Measurements from ENCODE around the gene PRDM10.
"Not testable (repeated sequence)": the region's sequence is repeated elsewhere in the genome, so short reads cannot be mapped to it uniquely, and the experiment has no call there.

PRDM10 gene

GRCh38 chr11:130031945-130032344, 29.3 kb upstream of the PRDM10 start:
- H3K4me3 ChIP-seq (replicated peaks in 1 of 2; ENCODE audit: low read depth in 2 of 2, low read length in 2 of 2), result no peak overlapping the region
- peak in 1 of 2 donors; percentile 28 for DNase-seq (ENCODE audit: low read depth in 2 of 2)
- TF ChIP-seq, protein P1, sequence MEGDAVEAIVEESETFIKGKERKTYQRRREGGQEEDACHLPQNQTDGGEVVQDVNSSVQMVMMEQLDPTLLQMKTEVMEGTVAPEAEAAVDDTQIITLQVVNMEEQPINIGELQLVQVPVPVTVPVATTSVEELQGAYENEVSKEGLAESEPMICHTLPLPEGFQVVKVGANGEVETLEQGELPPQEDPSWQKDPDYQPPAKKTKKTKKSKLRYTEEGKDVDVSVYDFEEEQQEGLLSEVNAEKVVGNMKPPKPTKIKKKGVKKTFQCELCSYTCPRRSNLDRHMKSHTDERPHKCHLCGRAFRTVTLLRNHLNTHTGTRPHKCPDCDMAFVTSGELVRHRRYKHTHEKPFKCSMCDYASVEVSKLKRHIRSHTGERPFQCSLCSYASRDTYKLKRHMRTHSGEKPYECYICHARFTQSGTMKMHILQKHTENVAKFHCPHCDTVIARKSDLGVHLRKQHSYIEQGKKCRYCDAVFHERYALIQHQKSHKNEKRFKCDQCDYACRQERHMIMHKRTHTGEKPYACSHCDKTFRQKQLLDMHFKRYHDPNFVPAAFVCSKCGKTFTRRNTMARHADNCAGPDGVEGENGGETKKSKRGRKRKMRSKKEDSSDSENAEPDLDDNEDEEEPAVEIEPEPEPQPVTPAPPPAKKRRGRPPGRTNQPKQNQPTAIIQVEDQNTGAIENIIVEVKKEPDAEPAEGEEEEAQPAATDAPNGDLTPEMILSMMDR (IDR thresholded peaks at IDR 0.05; ENCODE audit: low read depth, low read length), result no peak

DNA sequence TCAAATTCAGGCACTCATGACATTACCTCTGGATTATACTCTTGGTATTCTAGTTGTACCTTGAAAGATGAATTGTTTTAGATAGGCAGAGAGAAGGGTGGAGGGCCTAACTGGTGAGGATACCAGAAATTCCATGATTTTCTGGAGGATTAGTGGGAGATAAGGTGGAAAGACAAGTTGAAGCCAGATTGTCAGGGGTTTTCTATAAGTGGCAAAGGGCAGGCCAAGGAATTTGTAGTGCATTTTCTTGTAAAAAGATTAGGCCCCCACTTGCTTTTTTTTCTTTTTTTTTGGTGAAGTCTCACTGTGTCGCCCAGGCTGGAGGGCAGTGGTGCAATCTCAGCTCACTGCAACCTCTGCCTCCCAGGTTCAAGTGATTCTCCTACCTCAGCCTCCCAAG, 28.4 kb upstream of the PRDM10 start:
- TF ChIP-seq, protein P1 (IDR thresholded peaks at IDR 0.05; ENCODE audit: low read depth, low read length), result no peak
- no peak for DNase-seq (ENCODE audit: low read depth in 2 of 2)
- no peak overlapping the region for H3K4me3 ChIP-seq (replicated peaks in 1 of 2; ENCODE audit: low read depth in 2 of 2, low read length in 2 of 2)

DNA sequence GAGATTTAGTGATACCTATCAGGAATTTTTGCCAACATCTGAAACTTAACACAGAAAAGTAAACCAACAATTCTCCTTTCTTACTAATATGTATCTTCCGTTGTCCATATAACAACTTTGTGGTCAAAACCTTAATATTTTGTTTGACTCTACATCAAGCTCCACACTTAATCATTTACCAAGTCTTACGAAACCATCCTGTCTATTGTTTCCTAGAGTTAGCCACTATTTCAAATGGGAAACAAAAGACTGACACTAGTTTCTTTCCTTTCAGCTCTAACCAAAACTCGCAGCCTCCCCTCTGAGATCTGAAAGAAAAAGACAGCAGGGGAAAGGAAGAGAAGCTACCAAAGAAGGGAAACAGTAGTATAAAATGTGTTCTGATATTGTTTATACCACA, 26.5 kb upstream of the PRDM10 start:
- peak in 1 of 2 donors; percentile 55 for DNase-seq (ENCODE audit: low read depth in 2 of 2)
- H3K4me3 ChIP-seq (replicated peaks in 1 of 2; ENCODE audit: low read depth in 2 of 2, low read length in 2 of 2), result no peak overlapping the region
- TF ChIP-seq, protein P1 (IDR thresholded peaks at IDR 0.05; ENCODE audit: low read depth, low read length), result no peak

DNA sequence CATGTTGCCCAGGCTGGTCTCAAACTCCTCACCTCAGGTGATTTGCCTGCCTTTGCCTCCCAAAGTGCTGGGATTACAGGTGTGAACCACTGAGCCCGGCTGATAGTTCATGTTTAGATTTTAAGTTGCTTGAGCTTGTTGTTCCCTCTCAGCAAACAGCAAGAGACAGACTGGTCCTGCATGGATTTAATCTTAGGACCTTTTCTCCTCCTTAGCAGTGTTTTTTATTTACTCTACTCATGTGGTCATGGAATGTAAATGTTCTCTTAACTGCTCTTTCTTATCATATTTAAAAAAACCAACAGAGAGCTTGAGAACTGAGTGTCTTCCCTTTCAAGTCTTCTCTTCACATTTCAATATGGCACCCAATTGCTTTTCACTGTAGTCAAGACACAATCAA, 22.7 kb upstream of the PRDM10 start:
- DNase-seq (ENCODE audit: low read depth in 2 of 2), result no peak
- TF ChIP-seq, protein P1 (IDR thresholded peaks at IDR 0.05; ENCODE audit: low read depth, low read length), result no peak
- H3K4me3 ChIP-seq (replicated peaks in 1 of 2; ENCODE audit: low read depth in 2 of 2, low read length in 2 of 2), result no peak overlapping the region

GRCh38 chr11:130024361-130024760, 21.7 kb upstream of the PRDM10 start:
- H3K4me3 ChIP-seq (replicated peaks in 1 of 2; ENCODE audit: low read depth in 2 of 2, low read length in 2 of 2), result no peak overlapping the region
- TF ChIP-seq, protein P1 (IDR thresholded peaks at IDR 0.05; ENCODE audit: low read depth, low read length), result no peak
- no peak for DNase-seq (ENCODE audit: low read depth in 2 of 2)

GRCh38 chr11:130023204-130023603, 20.6 kb upstream of the PRDM10 start:
- H3K4me3 ChIP-seq (replicated peaks in 1 of 2; ENCODE audit: low read depth in 2 of 2, low read length in 2 of 2), result no peak overlapping the region
- TF ChIP-seq, protein P1 (IDR thresholded peaks at IDR 0.05; ENCODE audit: low read depth, low read length), result no peak
- DNase-seq (ENCODE audit: low read depth in 2 of 2), result peak; percentile 62 to 72

DNA sequence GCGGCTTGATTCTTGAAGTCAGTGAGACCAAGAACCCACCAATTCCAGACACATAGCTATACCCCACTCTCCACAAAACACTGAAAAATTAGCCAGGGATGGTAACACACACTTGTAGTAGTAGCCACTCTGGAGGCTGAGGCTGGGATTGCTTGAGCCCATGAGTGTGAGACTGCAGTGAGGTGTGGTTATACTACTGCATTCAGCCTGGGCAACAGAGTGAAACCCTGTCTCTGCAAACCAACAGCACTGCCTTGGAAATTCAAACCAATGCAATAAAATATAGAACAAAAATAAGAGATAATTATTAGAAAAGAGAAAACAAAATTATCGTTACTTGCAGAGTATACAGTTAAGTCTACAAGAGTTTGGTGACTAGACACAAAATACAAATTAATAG, 20.2 kb upstream of the PRDM10 start:
- H3K4me3 ChIP-seq (replicated peaks in 1 of 2; ENCODE audit: low read depth in 2 of 2, low read length in 2 of 2), result no peak overlapping the region
- DNase-seq (ENCODE audit: low read depth in 2 of 2), result no peak
- TF ChIP-seq, protein P1 (IDR thresholded peaks at IDR 0.05; ENCODE audit: low read depth, low read length), result no peak

DNA sequence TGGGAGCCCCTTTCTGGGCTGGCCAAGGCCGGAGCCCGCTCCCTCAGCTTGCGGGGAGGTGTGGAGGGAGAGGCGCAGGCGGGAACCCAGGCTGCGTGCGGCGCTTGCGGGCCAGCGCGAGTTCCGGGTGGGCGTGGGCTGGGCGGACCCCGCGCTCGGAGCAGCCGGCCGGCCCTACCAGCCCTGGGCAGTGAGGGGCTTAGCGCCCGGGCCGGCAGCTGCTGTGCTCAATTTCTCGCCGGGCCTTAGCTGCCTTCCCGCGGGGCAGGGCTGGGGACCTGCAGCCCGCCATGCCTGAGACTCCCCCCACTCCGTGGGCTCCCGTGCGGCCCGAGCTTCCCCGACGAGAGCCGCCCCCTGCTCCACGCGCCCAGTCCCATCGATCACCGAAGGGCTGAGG, 19.0 kb upstream of the PRDM10 start:
- H3K4me3 ChIP-seq (replicated peaks in 1 of 2; ENCODE audit: low read depth in 2 of 2, low read length in 2 of 2); DNase-seq (ENCODE audit: low read depth in 2 of 2): not testable (repeated sequence)
